Peyer's patch (tissue), 4 donors: ENCODE results near the gene ZNF644.

ENCODE experiments used
- POLR2A ChIP-seq, 2 donors: fragments of 450-650 bp; IDR thresholded peaks; one replicate each; pipeline ENCODE4 v1.5.1; 2017; ENCODE audit warnings: antibody characterized with exemption in 2 of 2, mild to moderate bottlenecking in 2 of 2, moderate library complexity in 2 of 2
- TF ChIP-seq, protein P1 (sequence below), 6 experiments: fragments of 450-650 bp in 4 of 6; fragments of 200-600 bp in 2 of 6; sonication (generic) in 1 of 6; IDR thresholded peaks; one replicate each; pipeline ENCODE4 v1.5.1; 2017 to 2019; ENCODE audit warnings: antibody characterized with exemption in 6 of 6, mild to moderate bottlenecking in 3 of 6, moderate library complexity in 1 of 6

GRCh38 chr1:90919190-90919719, 102.6 kb downstream of the ZNF644 start:
- TF ChIP-seq POLR2A (IDR thresholded peaks at IDR 0.05), result no peak
- TF ChIP-seq, protein P1, sequence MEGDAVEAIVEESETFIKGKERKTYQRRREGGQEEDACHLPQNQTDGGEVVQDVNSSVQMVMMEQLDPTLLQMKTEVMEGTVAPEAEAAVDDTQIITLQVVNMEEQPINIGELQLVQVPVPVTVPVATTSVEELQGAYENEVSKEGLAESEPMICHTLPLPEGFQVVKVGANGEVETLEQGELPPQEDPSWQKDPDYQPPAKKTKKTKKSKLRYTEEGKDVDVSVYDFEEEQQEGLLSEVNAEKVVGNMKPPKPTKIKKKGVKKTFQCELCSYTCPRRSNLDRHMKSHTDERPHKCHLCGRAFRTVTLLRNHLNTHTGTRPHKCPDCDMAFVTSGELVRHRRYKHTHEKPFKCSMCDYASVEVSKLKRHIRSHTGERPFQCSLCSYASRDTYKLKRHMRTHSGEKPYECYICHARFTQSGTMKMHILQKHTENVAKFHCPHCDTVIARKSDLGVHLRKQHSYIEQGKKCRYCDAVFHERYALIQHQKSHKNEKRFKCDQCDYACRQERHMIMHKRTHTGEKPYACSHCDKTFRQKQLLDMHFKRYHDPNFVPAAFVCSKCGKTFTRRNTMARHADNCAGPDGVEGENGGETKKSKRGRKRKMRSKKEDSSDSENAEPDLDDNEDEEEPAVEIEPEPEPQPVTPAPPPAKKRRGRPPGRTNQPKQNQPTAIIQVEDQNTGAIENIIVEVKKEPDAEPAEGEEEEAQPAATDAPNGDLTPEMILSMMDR (IDR thresholded peaks at IDR 0.05), result no peak
